ENCODE data around the gene G6PC1.

G6PC1 gene

DNA sequence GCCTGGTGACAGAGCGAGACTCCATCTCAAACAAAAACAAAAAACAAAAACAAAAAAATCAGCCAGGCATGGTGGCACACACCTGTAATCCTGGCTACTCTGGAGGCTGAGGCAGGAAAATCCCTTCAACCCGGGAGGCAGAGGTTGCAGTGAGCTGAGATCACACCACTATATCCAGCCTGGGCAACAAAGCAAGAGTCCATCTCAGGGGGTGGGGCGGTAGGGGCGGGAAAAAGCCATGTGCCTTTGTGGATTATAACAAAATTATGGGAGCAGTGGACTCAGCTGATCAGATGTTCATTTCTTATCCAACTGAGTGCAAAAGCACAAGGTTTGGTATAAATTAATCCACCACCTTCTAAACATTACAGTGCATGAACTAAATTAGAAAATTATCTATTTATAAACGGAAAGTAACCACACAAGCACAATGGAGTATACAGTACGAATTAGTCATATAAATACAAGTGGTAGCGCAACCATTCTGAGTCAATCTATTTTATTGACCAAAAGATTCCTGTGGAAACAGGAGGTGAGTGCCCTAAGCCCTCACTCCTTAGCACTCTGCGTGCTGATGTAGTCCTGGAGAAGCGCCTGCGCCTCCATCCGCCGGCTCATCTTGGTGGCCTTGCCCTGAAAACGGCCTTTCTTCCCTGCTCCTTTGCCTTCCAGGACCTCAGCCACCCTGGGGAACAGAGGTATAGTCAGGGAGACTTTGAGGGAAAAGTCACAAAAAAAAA is 49.6 kb downstream of the G6PC1 start:
- no peak for DNase-seq

All from COR-L47 (cell line).